Hepatic stellate cell (primary cell): ENCODE measurements around the gene UBAC2.

Experiments used
- DNase-seq: peaks from one replicate; pipeline ENCODE4 v3.0.0; 2011; ENCODE audit warnings: low spot score

The UBAC2 gene, protein sequence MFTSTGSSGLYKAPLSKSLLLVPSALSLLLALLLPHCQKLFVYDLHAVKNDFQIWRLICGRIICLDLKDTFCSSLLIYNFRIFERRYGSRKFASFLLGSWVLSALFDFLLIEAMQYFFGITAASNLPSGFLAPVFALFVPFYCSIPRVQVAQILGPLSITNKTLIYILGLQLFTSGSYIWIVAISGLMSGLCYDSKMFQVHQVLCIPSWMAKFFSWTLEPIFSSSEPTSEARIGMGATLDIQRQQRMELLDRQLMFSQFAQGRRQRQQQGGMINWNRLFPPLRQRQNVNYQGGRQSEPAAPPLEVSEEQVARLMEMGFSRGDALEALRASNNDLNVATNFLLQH

DNA sequence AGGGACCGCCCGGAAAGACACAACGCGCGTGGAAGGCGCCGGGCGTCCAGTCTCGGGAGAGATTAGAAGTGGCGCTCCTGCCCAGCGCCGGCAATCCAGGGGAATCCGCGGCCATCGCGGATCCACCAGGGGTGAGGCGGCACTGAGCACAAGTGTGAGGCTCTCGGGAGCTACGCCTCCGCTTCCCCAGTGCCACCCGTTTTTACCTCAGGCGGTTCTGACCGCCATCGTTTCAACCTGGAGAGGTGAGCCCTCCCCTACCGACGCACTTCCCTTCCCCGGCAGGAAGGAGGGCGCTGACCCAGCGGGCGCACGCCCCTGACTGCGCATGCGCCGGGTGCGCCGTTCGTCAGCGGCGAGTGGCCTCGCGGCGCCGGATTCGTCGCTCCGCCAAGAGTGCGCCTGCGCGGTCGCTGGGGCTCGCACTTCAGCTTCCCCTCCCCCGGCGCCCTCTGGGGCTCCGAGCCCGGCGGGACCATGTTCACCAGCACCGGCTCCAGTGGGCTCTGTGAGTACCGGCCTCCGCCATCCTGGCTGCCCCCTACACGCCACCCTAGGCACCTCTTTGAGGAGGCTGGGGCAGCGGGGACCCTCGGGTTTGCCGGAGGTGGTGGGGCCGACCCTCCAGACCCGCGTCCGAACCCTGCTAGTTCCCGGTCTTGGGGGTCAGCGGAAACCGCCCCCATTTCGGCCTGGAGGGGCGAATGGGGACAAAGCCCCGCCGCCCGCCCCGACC, at the start of gene UBAC2:
Gene UBAC2, plus strand, starts transcription at position 423 of the 736 bp plus-strand sequence. Its CDS starts 55 bp downstream, at position 478.
- peak; percentile 98 for DNase-seq

- DNase-seq: peak; percentile 54
These were observed 49.1 kb upstream of the UBAC2 start for GRCh38 chr13:99151516-99151915.

DNA sequence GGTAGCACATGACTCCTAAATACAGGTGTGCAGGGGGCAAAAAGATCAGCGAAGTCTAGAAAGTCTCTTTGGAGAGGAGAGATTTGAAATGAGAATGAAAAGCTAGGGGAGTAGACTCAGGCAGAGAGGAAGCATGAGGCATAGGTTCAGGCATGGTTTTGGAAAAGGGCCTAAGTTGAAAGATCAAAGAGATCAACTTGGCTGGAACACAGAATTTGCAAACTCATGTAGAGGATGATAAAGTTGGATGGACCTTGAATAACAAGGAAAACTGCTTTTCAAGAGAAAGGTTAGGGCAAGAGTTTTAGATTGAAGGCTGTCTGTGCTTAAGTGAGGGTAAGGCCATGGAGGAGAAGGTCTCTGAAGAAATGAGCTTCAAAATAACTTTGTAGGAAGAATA, 47.4 kb upstream of the UBAC2 start:
- DNase-seq: no peak

- DNase-seq: no peak
These were observed 46.6 kb upstream of the UBAC2 start for GRCh38 chr13:99154064-99154463.

DNA sequence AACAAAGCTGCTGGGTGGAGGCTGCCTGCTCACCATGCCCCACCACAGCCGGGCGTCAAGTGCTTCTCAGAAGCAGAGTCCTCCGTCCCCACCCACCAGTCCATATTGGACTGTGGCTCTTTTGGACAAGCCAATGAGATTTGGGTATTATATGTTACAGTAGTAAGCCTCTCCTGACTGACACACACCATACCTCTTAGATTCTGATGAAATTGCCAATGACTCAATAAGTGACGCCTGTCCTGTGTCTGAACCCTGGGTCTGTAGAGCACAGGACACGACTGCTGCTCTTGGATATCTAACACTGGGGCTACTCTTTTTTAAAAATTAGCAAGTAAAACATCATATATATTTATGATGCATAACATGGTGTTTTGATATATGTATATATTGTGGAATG, 44.8 kb upstream of the UBAC2 start:
- DNase-seq: no peak

- DNase-seq: no peak
These were observed 43.6 kb upstream of the UBAC2 start for GRCh38 chr13:99157046-99157445.

DNA sequence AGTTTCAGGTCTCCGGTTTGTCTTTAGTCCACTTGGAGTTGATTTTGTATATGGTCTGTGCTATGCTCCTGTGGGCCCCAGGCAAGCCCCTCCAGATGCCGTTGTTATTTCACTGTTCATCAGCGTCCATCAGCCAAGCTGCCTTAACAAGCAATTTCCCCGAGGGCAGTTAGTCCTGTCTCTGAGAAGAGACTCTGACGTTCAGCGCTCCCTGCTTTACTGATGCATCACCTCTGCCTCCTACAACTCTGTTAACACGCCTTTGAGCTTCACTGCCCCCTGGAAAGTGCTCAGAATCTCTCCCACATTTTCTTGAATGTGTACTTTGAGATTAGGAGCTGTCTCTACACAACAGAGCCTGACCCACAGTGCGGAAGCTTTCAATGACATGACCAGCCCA, 41.8 kb upstream of the UBAC2 start:
- DNase-seq: no peak

DNA sequence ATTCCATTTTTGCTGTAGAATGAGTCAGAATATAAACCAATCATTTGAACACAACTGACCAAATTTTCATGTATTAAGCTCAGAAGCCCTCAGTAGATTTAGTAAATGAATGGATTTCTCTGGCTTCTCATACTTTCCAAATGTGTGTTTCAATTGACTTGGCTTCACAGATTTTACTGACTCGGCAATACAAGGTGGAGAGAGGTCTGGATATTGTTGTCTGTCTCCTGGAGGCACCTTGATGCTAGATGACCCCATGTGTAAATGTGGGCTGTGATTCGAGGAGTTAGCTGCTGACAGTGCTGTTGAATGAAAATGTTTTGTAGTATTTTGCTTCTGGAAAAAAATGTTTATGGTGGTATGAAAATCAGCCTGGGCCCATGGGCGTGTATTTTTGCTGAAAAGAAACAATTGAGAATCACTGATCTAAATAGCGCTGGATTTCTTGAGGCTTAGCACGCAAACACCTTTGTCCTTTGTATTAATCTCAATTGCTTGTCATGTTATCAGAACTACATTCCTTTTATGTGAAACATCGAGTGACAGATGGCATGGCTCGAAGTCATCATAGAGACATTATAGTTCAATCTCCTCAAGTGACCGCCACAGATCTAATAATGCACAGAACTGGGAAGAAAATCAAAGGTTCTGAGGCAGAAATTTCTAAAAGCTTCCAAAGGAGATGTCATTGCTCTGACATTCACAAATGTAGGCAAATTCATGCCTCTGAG, 41.2 kb upstream of the UBAC2 start:
- DNase-seq: no peak

DNA sequence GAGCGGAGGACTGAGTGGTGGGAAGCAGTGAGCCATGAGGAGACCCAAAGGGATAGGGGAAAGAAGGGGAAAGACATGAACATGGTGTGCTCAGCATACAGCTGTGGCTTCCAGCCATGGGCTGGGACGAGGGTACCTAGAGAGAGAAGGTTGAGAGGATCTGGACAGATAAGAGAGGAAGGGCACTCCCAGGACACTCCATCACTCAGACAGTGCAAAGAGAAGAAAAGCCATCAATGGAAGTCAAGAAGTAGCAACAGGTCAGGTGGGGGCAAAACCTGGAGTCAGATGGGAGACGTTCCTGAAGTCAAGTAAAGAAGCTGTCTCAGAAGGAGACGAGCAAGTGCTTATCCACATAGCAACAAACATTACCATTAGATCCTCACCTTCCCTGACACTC, 40.2 kb upstream of the UBAC2 start:
- no peak for DNase-seq

DNA sequence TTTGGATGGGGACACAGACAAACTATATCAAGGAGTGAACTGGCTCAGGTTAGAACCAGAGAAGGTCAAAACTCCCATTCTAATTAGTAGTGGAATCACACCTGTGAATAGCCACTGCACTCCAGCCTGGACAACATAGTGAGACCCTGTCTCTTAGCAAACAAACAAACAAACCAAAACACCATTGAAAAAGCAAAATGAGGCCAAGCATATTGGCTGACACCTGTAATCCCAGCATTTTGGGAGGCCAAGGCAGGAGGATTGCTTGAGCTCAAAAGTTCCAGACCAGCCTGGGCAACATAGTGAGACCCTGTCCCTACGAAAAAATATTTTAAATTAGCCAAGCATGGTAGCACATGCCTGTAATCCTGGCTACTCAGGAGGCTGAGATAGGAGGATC, 39.1 kb upstream of the UBAC2 start:
- no peak for DNase-seq

DNA sequence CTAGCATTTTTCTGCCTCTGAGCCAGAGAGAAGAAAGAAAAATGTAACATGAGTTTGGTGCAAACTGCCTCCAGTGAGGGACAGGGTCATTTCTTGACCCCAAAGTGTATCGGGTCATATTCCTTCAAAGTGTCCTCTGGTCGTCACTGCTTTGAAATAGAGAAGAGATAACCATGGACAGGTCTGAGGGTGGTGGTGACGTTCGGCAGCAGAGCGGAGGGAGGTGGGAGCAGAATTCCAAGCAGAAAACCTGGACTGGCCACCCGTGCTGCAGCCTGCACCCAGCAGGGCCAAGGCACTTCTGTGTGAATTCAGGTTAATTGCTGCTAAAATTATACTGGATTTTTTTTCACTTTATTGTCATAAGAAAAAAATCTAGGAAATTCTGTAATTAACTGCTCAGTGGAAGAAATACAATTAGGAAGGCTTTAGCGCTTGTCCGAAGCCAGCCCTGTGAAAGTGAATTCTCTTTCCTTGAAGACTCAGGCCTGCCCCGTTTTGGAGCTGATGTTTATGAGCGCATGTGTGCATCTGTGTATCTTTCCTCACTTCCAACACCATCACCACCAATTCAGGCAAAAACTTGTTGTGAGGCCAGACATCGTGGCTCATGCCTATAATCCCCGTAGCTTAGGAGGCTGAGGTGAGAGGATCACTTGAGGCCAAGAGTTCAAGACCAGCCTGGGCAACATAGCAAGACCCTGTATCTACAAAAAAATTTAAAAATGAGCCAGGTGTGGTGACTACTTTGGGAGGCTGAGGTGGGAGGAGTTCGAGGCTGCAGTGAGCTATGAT, 37.9 kb upstream of the UBAC2 start:
- DNase-seq: no peak

DNA sequence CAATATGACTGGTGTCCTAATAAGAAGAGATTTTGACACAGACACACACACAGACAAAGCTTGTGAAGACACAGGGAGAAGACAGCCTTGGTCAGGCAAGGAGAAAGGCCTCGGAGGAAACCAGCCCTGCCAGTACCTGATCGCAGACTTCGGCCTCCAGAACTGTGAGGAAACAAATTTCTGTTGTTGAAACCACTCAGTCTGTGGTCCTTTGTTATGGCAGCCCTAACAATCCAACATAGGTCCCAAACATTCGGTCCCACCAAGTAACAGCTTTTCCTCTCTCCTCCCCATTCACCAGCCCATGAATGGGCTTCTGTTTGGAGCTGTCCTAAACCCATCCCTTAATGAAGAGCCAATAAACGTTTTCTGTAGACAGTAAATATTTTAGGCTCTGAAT, 36.4 kb upstream of the UBAC2 start:
- DNase-seq: no peak

DNA sequence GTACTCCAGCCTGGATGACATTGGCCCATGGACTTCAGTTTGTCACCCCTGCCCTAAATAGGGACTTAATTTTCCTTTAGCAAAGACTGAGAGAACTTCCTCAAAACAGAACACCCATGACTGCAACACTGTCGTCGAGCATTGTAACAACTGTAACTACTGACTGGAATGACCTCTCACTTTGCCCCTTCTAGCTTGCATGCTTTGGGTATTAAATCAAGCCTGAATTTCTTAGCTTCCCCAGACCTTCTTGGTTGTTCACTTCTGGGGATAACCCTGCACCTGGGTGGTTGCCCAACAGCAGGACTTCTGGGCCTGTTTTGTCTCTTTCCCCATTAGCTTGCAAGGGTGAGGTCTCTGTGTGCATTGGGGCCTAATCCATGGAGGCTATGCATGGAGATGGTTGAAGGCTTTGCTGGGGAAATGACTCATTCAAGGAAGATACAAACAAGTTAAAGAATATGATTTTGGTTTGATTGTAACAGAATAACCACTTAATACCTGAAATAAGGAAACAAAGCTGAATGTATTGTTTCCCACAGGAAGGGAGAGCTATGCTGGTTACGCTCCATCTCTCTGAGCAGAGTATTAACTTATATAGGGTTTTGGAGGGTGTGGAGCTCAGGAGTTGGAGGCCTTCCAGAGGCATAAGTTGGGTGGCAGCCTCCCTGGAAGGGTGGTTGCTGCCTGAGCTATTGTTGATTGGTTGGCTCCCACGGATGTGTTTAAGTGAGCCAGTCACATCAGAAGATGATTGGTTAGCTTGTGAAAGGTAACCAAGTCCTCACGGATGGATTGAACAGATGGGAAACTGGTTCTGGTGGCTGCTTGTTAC, 34.7 kb upstream of the UBAC2 start:
- no peak for DNase-seq

- no peak for DNase-seq
These were observed 27.7 kb upstream of the UBAC2 start for GRCh38 chr13:99172951-99173350.

DNA sequence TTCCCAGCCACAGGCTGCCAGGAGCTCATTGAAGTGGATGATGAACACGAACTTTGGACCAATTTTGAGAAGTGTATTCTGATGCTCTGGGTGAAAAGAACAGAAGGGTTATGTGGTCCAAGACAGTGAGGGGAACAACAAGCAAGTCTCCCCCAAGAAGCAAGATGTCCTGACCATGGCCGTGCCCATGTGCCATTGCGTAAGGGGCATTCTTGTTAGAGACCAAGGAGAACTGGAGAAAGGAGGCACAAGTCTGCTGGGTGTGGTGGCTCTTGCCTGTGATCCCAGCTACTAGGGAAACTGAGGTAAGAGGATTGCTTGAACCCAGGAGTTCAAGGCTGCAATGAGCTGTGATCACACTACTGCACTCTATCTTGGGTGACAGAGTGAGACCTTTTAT, 27.0 kb upstream of the UBAC2 start:
- DNase-seq: no peak

DNA sequence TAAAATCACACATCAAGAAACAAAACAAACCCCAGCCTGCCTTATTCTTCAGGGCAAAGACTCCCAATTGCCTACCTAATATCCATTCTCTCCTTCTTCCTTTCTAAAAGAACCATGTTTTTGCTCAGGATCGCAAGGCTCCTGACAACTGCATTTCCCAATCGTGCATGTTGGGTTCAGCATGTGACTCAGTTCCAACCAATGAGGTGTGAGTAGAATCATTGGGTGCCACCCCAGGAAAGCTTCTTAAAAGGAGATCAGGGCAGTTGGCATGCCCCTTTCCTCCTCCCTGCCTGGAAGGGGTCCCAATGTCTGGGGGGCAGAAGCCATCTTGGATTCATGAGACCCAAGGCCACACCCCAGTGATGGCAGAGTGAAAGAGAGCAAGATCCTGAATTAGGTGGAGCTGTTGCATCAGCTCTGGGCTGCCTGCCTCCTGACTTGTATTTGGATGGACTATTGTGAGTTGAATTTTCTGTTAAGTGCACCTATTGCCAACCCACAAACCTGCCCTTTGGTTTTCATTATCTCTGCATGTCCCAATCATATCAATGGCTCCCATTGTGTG, 26.0 kb upstream of the UBAC2 start:
- DNase-seq: no peak

DNA sequence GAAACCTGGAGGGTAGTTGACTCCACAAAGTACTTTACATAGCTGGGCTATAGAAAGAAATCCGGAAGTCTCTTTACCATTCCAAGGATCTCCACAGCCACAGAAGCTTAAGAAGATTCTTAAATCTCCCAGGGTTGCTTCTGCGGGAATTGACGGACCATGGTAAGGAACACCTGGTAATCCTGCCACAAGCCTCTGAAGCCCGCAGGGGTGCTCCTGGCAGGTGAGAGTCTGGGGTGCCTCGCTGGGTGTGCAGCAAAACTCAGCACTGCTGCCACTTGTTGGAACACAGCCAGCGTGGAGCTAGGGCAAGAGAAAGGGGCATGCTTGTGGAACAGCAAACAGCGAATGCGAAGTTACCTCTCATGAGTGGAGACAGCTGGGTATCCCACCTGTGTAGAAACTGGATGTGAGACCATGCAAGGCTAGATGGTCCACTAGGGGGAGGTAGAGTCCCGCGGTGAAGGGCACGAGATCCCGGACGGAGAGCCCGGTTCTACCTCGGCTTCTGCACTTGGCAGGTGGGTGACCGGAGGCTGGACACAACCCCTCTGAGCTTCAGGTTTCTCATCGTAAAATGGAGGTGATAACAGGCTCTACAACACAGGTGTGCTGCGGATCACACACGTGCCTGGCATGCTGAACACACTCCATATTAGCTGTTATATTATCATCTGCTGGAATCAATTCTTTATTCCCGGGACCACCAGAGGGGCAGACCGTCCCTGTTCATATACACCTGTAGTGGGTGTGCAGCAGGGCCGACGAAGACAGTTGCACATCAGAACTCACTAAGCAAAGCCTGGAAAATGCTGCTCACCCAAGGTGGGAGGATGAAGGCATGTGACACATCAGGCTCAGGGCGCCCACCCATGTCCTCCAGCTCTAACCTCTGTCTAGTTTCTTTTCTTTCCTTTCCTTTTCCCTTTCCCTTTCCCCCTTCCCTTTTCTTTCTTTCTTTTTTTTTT, 24.1 kb upstream of the UBAC2 start:
- peak; percentile 69 for DNase-seq

GRCh38 chr13:99178636-99179035, 22.0 kb upstream of the UBAC2 start:
- no peak for DNase-seq

GRCh38 chr13:99179460-99179859, 21.2 kb upstream of the UBAC2 start:
- no peak for DNase-seq

DNA sequence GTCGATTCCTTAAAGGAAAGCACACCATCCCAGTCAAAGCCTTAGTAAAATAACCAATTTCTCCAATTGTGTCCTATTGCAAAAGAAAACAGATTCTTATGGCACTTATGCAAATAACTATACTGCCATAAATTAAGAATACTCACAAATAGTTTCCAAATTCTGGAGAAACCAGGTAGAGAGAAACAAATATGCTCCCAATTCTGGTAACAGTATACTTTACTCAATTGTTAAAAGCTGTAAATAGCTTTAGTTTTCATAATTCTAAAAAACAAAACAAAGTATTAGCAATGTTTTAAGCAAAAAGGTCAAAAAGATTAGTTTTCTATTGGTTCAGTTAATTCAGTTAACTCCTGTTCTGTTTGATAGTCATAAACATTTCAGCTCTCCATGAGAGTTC, 18.2 kb upstream of the UBAC2 start:
- no peak for DNase-seq
